ENCODE data around the gene TRIM45.

The TRIM45 gene

DNA sequence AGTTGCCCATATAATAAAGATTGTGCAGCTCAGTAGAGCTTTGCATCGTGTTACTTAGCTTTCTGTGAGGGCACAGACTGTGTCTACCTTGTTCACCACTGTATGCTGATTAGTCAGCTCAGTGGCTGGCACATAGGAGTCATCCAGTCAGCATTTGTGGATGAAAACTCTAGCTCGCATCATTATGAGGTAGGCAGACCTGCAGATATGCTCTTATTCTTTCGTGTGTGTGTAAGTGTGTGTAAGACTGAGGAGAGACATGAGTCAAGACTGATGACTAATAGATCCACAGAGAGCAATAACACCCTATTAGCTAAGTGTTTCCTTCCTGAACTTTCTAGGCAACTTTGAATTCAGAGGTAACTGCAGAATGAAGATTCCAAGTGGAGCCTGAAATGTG, 44.3 kb downstream of the TRIM45 start:
- no peak for DNase-seq
- Histone ChIP-seq H3K18ac (ENCODE audit: low read length) (no peak overlapping the region), H4K5ac (ENCODE audit: low read length) (no peak overlapping the region), H3K4me2 (ENCODE audit: low read length) (no peak overlapping the region), H2AK5ac (ENCODE audit: low read length) (no peak overlapping the region), H2BK15ac (replicated peaks; ENCODE audit: low read depth) (no peak overlapping the region), H3K36me3 (ENCODE audit: control insufficient read depth, insufficient read depth, low read length) (peaks cover 16% of the 10 kb centered on the region), H3K23ac (ENCODE audit: low read length) (no peak overlapping the region), H3K56ac (ENCODE audit: low read length) (no peak overlapping the region), H3K4me3 (ENCODE audit: low read length) (no peak overlapping the region), H3K79me1 (ENCODE audit: low read length) (no peaks in the 10 kb centered on the region), H3K4ac (ENCODE audit: low read depth, low read length) (no peak overlapping the region), H2BK120ac (ENCODE audit: low read depth, low read length) (no peak overlapping the region), H3K79me2 (ENCODE audit: control insufficient read depth, insufficient read depth, low read length) (no peaks in the 10 kb centered on the region), H3K4me1 (ENCODE audit: control insufficient read depth, low read depth, low read length) (no peaks in the 10 kb centered on the region), H3K9ac (ENCODE audit: low read length) (no peak overlapping the region), H3K27me3 (ENCODE audit: insufficient read depth, low read length, poor library complexity) (no peaks in the 10 kb centered on the region), H2BK5ac (ENCODE audit: low read length) (no peak overlapping the region), H3K27ac (ENCODE audit: low read depth, low read length) (no peak overlapping the region), H4K8ac (ENCODE audit: low read depth, low read length) (no peak overlapping the region)
- WGBS (ENCODE audit: extremely low coverage, insufficient coverage, low lambda C conversion rate), result no CpG with 5 or more reads among the region's 3 CpGs

DNA sequence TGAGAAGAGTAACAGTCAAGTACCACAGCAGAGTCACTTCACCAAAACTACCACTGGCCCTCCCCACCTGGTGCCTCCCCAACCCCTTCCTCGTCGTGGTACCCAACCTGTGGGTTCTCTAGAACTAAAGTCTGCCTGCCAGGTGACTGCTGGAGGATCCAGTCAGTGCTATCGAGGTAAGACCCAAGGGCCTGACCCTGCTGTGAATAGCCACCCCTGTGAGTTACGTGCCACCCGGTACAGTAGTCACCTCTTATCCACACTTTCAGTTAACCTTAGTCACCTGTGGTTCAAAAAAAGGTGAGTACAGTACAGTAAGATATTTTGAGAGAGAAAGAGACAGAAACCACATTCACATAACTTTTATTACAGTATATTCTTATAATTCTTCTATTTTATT, 44.9 kb downstream of the TRIM45 start:
- Histone ChIP-seq H3K18ac (ENCODE audit: low read length) (no peak overlapping the region), H3K79me2 (ENCODE audit: control insufficient read depth, insufficient read depth, low read length) (no peaks in the 10 kb centered on the region), H3K27me3 (ENCODE audit: insufficient read depth, low read length, poor library complexity) (no peaks in the 10 kb centered on the region), H4K8ac (ENCODE audit: low read depth, low read length) (no peak overlapping the region), H3K27ac (ENCODE audit: low read depth, low read length) (no peak overlapping the region), H3K4me3 (ENCODE audit: low read length) (no peak overlapping the region), H3K79me1 (ENCODE audit: low read length) (peaks cover 4% of the 10 kb centered on the region), H2BK15ac (replicated peaks; ENCODE audit: low read depth) (no peak overlapping the region), H3K9ac (ENCODE audit: low read length) (no peak overlapping the region), H2BK5ac (ENCODE audit: low read length) (no peak overlapping the region), H3K56ac (ENCODE audit: low read length) (no peak overlapping the region), H2AK5ac (ENCODE audit: low read length) (no peak overlapping the region), H3K23ac (ENCODE audit: low read length) (no peak overlapping the region), H3K36me3 (ENCODE audit: control insufficient read depth, insufficient read depth, low read length) (peaks cover 14% of the 10 kb centered on the region), H2BK120ac (ENCODE audit: low read depth, low read length) (no peak overlapping the region), H3K4me1 (ENCODE audit: control insufficient read depth, low read depth, low read length) (no peaks in the 10 kb centered on the region), H3K4ac (ENCODE audit: low read depth, low read length) (no peak overlapping the region), H4K5ac (ENCODE audit: low read length) (no peak overlapping the region), H3K4me2 (ENCODE audit: low read length) (no peak overlapping the region)
- no CpG with 5 or more reads among the region's 5 CpGs for WGBS (ENCODE audit: extremely low coverage, insufficient coverage, low lambda C conversion rate)
- no peak for DNase-seq

DNA sequence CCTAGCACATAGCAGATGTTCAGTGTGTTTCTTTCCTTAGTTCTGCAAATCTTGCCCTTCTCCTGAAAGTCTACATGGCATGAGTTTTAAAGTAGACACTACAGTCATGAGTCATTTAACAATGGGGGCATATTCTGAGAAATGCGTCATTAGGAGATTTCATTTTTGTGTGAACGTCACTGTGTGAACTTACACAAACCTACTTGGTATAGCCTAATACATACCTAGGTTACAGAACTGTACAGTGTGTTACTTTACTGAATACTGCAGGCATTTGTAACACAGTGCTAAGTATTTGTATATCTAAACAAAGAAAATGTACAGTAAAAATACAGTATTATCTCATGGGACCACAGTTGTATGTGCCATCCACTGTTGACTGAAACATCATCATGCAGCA, 51.4 kb downstream of the TRIM45 start:
- Histone ChIP-seq H4K5ac (ENCODE audit: low read length) (no peak overlapping the region), H3K27me3 (ENCODE audit: insufficient read depth, low read length, poor library complexity) (no peaks in the 10 kb centered on the region), H3K27ac (ENCODE audit: low read depth, low read length) (no peak overlapping the region), H3K79me2 (ENCODE audit: control insufficient read depth, insufficient read depth, low read length) (peaks cover 5% of the 10 kb centered on the region), H3K56ac (ENCODE audit: low read length) (no peak overlapping the region), H2AK5ac (ENCODE audit: low read length) (no peak overlapping the region), H3K4me1 (ENCODE audit: control insufficient read depth, low read depth, low read length) (no peaks in the 10 kb centered on the region), H3K23ac (ENCODE audit: low read length) (no peak overlapping the region), H3K4me2 (ENCODE audit: low read length) (no peak overlapping the region), H2BK5ac (ENCODE audit: low read length) (no peak overlapping the region), H2BK15ac (replicated peaks; ENCODE audit: low read depth) (no peak overlapping the region), H4K8ac (ENCODE audit: low read depth, low read length) (no peak overlapping the region), H2BK120ac (ENCODE audit: low read depth, low read length) (no peak overlapping the region), H3K18ac (ENCODE audit: low read length) (no peak overlapping the region), H3K4ac (ENCODE audit: low read depth, low read length) (no peak overlapping the region), H3K9ac (ENCODE audit: low read length) (no peak overlapping the region), H3K79me1 (ENCODE audit: low read length) (peaks cover 14% of the 10 kb centered on the region), H3K36me3 (ENCODE audit: control insufficient read depth, insufficient read depth, low read length) (peaks cover 4% of the 10 kb centered on the region), H3K4me3 (ENCODE audit: low read length) (no peak overlapping the region)
- WGBS (ENCODE audit: extremely low coverage, insufficient coverage, low lambda C conversion rate), result no CpG with 5 or more reads among the region's 2 CpGs
- DNase-seq, result no peak

DNA sequence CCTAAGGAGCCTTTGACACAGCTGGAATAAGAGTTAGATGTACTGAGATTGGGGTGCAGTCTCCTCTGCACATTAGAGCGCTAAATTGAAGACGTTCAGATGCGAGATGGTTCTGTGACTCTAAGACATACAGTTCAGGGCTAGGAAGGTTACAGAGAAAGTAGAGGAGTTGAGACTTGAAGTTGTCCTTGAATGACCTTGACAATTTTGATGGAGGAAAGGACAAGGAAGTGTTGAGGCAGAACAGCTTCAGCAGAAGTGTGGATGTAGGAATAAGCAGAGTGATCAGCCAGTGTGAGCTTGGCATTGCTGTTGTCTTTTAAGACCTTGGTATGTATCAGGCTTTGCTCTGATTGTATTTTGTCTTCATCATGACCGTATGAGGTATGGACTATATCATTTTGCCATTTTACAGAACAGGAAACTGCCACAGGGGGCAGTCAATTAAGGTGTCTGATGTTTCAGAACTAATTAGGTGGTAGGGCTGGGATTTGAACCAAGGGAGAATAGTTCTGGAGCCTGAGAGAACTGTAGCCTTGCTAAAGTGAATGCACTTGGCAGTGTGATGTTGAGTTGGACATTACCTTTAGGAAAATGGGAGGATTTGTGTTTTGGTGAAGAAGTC, 52.2 kb downstream of the TRIM45 start:
- no peak overlapping the region for H3K23ac ChIP-seq (ENCODE audit: low read length)
- H3K4me1 ChIP-seq (ENCODE audit: control insufficient read depth, low read depth, low read length), result no peaks in the 10 kb centered on the region
- H3K4me2 ChIP-seq (ENCODE audit: low read length), result no peak overlapping the region
- H3K36me3 ChIP-seq (ENCODE audit: control insufficient read depth, insufficient read depth, low read length), result peaks cover 4% of the 10 kb centered on the region
- peaks cover 14% of the 10 kb centered on the region for H3K79me1 ChIP-seq (ENCODE audit: low read length)
- no CpG with 5 or more reads among the region's 4 CpGs for WGBS (ENCODE audit: extremely low coverage, insufficient coverage, low lambda C conversion rate)
- no peak overlapping the region for H3K27ac ChIP-seq (ENCODE audit: low read depth, low read length)
- H3K27me3 ChIP-seq (ENCODE audit: insufficient read depth, low read length, poor library complexity), result no peaks in the 10 kb centered on the region
- DNase-seq, result no peak
- H2BK15ac ChIP-seq (replicated peaks; ENCODE audit: low read depth), result no peak overlapping the region
- no peak overlapping the region for H3K56ac ChIP-seq (ENCODE audit: low read length)
- no peak overlapping the region for H3K9ac ChIP-seq (ENCODE audit: low read length)
- H3K79me2 ChIP-seq (ENCODE audit: control insufficient read depth, insufficient read depth, low read length), result peaks cover 5% of the 10 kb centered on the region
- no peak overlapping the region for H2BK120ac ChIP-seq (ENCODE audit: low read depth, low read length)
- H3K18ac ChIP-seq (ENCODE audit: low read length), result no peak overlapping the region
- no peak overlapping the region for H3K4ac ChIP-seq (ENCODE audit: low read depth, low read length)
- no peak overlapping the region for H2BK5ac ChIP-seq (ENCODE audit: low read length)
- H3K4me3 ChIP-seq (ENCODE audit: low read length), result no peak overlapping the region
- no peak overlapping the region for H2AK5ac ChIP-seq (ENCODE audit: low read length)
- H4K8ac ChIP-seq (ENCODE audit: low read depth, low read length), result no peak overlapping the region
- H4K5ac ChIP-seq (ENCODE audit: low read length), result no peak overlapping the region

DNA sequence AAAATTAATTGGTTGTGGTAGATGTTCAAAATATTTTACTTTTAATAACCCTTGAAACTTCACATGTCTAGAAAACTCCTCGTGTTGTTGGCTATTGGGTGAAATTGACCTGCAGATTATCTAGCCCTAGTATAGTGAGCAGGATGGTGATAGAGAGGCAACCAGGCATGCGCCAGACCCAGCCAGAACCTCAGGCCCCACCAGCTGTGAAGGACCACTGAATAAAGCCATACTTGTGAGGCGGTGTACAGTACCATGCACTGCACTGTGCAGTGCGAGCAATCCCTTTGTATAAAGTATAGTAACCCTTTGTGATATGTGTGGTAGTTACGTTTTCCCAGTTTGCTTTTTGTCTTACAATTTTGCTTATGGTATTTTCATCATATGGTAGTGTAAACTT, 53.0 kb downstream of the TRIM45 start:
- H3K27me3 ChIP-seq (ENCODE audit: insufficient read depth, low read length, poor library complexity), result no peaks in the 10 kb centered on the region
- H2BK120ac ChIP-seq (ENCODE audit: low read depth, low read length), result no peak overlapping the region
- H2AK5ac ChIP-seq (ENCODE audit: low read length), result no peak overlapping the region
- peaks cover 4% of the 10 kb centered on the region for H3K36me3 ChIP-seq (ENCODE audit: control insufficient read depth, insufficient read depth, low read length)
- no peak overlapping the region for H3K23ac ChIP-seq (ENCODE audit: low read length)
- peaks cover 5% of the 10 kb centered on the region for H3K79me2 ChIP-seq (ENCODE audit: control insufficient read depth, insufficient read depth, low read length)
- H3K27ac ChIP-seq (ENCODE audit: low read depth, low read length), result no peak overlapping the region
- H2BK5ac ChIP-seq (ENCODE audit: low read length), result no peak overlapping the region
- no peaks in the 10 kb centered on the region for H3K4me1 ChIP-seq (ENCODE audit: control insufficient read depth, low read depth, low read length)
- H4K5ac ChIP-seq (ENCODE audit: low read length), result no peak overlapping the region
- H3K4me2 ChIP-seq (ENCODE audit: low read length), result no peak overlapping the region
- H3K79me1 ChIP-seq (ENCODE audit: low read length), result peaks cover 14% of the 10 kb centered on the region
- H3K18ac ChIP-seq (ENCODE audit: low read length), result no peak overlapping the region
- DNase-seq, result no peak
- no peak overlapping the region for H3K56ac ChIP-seq (ENCODE audit: low read length)
- no peak overlapping the region for H2BK15ac ChIP-seq (replicated peaks; ENCODE audit: low read depth)
- H3K4ac ChIP-seq (ENCODE audit: low read depth, low read length), result no peak overlapping the region
- H3K4me3 ChIP-seq (ENCODE audit: low read length), result no peak overlapping the region
- H3K9ac ChIP-seq (ENCODE audit: low read length), result no peak overlapping the region
- no CpG with 5 or more reads among the region's 5 CpGs for WGBS (ENCODE audit: extremely low coverage, insufficient coverage, low lambda C conversion rate)
- no peak overlapping the region for H4K8ac ChIP-seq (ENCODE audit: low read depth, low read length)

All from mesendoderm (in vitro differentiated cells).